KOPT-K1 (cell line): ENCODE measurements around the gene CD79B.
A peak's percentile ranks its signal among the peaks of the same experiment; 100 is the strongest.

ENCODE experiments used
- H3K27ac ChIP-seq: fragments of 200-600 bp; sonication (generic); 2 replicates; pipeline ENCODE4 v1.5.1; 2016; ENCODE audit warnings: antibody characterized with exemption, mild to moderate bottlenecking, low read depth, low read length; ENCODE audit not compliant: poor library complexity, severe bottlenecking
- H3K36me3 ChIP-seq: fragments of 200-600 bp; sonication (generic); 2 replicates; pipeline ENCODE4 v1.5.1; 2017; ENCODE audit warnings: antibody characterized with exemption, mild to moderate bottlenecking, low read length, moderate library complexity; ENCODE audit not compliant: insufficient read depth
- H3K9me3 ChIP-seq: fragments of 200-600 bp; sonication (generic); 2 replicates; pipeline ENCODE4 v1.5.1; 2017; ENCODE audit warnings: antibody characterized with exemption, low read length, mild to moderate bottlenecking; ENCODE audit not compliant: insufficient read depth, poor library complexity, severe bottlenecking

The CD79B gene

GRCh38 chr17:63961355-63962212 is 29.5 kb upstream of the CD79B start:
- H3K27ac ChIP-seq: no peak overlapping the region

DNA sequence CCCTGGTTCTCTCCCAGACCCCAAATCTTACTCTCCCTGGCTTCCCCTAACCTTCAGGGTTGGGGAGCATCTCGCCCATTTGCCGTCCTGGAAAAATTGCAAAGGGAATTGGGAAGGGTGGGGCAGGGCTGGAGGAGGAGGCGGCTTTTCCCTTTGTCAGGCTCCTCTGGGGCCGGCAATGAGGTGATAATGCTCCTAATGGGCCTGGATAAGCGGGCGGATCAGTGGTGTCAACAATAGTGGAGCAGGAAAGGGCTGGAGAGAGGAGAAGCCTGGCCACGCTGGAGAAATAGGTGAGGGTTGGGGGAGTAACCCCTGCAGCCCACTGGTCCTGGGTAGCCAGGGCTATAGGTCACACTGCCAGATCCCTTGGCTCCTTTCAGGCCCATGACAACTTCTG is 28.3 kb upstream of the CD79B start:
- no peak overlapping the region for H3K27ac ChIP-seq
- no peaks in the 10 kb centered on the region for H3K9me3 ChIP-seq
- H3K36me3 ChIP-seq: no peaks in the 10 kb centered on the region

More at GRCh38 chr17:63961355-63962212, 29.5 kb upstream of the CD79B start:
- Histone ChIP-seq H3K36me3 (no peaks in the 10 kb centered on the region), H3K9me3 (no peaks in the 10 kb centered on the region)

GRCh38 chr17:63960006-63960405 is 27.9 kb upstream of the CD79B start:
- Histone ChIP-seq H3K36me3 (no peaks in the 10 kb centered on the region), H3K9me3 (no peaks in the 10 kb centered on the region), H3K27ac (no peak overlapping the region)

- no peak overlapping the region for H3K27ac ChIP-seq
- H3K9me3 ChIP-seq: no peaks in the 10 kb centered on the region
- H3K36me3 ChIP-seq: no peaks in the 10 kb centered on the region
These were observed 24.3 kb upstream of the CD79B start for GRCh38 chr17:63956296-63956920.

DNA sequence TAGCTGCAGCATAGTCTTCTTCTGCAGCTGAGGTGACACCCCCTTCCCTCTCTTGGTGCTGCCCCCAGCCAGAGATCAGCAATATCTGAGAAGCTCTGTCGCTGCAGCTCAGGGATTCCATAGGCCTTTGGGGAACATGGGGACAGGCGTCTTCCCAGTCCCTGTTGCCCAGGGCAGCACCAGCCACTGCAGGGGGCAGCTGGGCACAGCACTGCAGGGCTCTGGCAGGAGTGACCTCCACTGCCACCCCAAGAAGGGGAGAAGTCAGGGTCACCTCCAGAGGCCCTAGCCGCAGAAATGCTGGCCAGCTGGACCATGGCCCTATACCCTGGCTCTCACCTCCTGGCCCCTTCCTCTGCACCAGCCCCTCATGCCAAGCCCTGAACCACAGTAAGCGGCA is 23.7 kb upstream of the CD79B start:
- Histone ChIP-seq H3K27ac (no peak overlapping the region), H3K36me3 (no peaks in the 10 kb centered on the region), H3K9me3 (no peaks in the 10 kb centered on the region)

- Histone ChIP-seq H3K9me3 (no peaks in the 10 kb centered on the region), H3K27ac (peak overlapping the region; percentile 60), H3K36me3 (no peaks in the 10 kb centered on the region)
These were observed 23.1 kb upstream of the CD79B start for GRCh38 chr17:63955232-63955631.

DNA sequence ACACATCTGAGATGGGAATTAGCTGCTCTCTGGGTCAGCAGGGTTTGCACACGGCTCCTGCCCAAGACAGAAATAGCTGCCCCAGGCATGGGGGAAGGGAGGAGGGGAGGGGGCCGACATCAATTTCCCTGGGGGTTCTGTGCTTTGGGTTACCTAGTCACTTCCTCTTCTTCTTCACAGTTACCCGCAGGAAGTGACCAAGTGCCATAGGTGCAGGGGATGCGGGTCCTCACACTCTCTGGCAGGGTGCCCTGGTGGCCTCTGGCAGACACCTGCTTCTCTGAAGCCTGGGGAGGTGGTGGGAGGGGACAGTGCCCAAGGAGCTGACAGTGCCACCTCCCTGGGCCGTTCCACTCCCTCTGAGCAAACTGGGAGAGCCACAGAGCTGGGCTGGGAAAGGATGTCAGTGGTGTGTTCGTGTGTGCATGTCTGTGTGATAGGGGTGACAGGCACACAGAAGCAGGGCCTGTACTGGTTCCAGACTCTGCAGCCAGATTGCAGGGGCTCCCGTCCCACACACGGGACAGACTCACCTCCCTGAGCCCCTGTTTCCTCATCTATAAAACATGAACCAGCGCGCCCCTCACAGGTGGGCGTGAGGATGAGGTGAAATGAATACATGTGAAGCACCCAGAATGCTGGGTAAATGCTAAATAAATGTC is 22.4 kb upstream of the CD79B start:
- no peaks in the 10 kb centered on the region for H3K36me3 ChIP-seq
- H3K9me3 ChIP-seq: no peaks in the 10 kb centered on the region
- H3K27ac ChIP-seq: peak overlapping the region; percentile 60

GRCh38 chr17:63950940-63951907 is 19.1 kb upstream of the CD79B start:
- no peaks in the 10 kb centered on the region for H3K36me3 ChIP-seq

DNA sequence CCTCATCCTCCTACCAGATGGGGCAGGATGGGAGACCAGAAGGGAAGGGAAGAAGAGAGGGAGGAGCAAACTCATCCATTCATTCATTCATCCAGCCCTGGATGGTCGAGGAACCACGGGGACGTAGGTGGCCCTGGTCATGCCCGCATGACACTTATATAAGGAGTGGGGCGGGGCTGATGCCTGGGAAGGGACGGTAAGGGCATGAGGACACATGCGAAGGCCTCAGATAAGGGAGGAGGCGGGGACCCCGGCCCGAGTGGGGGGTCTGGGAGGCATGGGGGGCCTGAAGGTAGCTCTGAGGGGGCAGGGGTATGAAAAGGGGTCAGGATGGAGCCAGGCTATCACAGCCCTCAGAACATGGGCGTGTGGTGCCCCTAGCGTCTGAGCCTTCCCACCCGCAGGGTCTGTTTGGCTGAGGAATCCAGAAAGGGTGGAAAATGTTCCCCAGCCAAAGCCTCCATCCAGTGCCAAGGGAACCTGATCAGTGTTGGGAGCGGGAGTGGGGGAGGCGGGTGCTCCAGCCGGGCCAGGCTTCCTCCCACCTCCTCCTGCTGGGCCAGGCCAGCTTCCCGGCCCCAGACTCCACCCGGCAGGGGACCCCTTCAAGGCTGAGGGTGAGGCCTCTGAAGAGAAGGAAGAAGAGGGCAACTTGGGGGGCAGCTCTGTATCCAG is 17.6 kb upstream of the CD79B start:
- no peak overlapping the region for H3K27ac ChIP-seq
- no peaks in the 10 kb centered on the region for H3K9me3 ChIP-seq
- no peaks in the 10 kb centered on the region for H3K36me3 ChIP-seq

More at GRCh38 chr17:63950940-63951907, 19.1 kb upstream of the CD79B start:
- no peaks in the 10 kb centered on the region for H3K9me3 ChIP-seq
- H3K27ac ChIP-seq: no peak overlapping the region

GRCh38 chr17:63948521-63948920 is 16.4 kb upstream of the CD79B start:
- Histone ChIP-seq H3K9me3 (no peaks in the 10 kb centered on the region), H3K27ac (no peak overlapping the region), H3K36me3 (no peaks in the 10 kb centered on the region)

DNA sequence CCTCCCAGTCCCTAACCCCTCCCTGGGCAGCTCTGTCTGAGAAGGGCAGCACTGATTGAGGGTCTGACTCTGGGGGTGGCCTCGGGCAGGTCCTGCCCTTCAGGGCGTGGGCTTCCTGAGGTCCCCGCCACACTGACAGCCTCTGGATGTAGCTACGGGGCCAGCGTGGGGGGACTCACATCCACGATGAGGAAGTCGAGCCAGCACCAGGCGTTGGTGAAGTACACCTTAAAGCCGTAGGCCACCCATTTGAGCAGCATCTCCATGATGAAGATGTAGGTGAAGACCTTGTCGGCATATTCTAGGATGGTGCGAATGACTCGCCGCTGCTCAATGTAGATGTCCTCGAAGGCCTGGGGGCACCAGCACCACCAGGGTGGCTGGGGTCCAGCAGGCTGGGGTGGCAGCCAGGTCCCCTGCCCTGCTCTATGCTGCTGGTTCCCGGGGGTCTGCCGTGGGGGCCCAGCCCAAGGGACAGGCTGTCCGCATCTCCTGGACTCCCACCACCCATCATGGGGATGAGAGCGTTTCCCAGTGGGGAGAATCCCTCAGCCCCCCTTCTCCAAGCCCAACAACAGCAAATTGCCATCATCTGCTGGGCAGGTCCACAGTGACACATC is 15.7 kb upstream of the CD79B start:
- Histone ChIP-seq H3K9me3 (no peaks in the 10 kb centered on the region), H3K27ac (no peak overlapping the region), H3K36me3 (no peaks in the 10 kb centered on the region)

- H3K36me3 ChIP-seq: no peaks in the 10 kb centered on the region
- no peak overlapping the region for H3K27ac ChIP-seq
These were observed 14.6 kb upstream of the CD79B start for GRCh38 chr17:63946440-63947363.

More at GRCh38 chr17:63946440-63947363, 14.6 kb upstream of the CD79B start:
- H3K9me3 ChIP-seq: no peaks in the 10 kb centered on the region
